Left renal pelvis (tissue), 4 donors: ENCODE data around the gene SBK1. TPM values are rescaled to one million over a fixed set of nuclear protein-coding genes. Genes with fewer than 3 reads are reported as not detected.

Experiments used
- DNase-seq, 4 donors: peaks; one replicate each; pipeline ENCODE4 v3.0.0-alpha.2; 2013; ENCODE audit warnings: low read depth in 4 of 4, low spot score in 3 of 4
- polyA plus RNA-seq, 4 donors: library from polyadenylated mRNA; unstranded; fragments of 120-200 nt; gene quantifications; one replicate each; pipeline ENCODE4 v1.2.1, GENCODE V29; 2013; ENCODE audit not compliant: insufficient read length in 4 of 4

SBK1 gene
- polyA plus RNA-seq, 4 donors: 7.6 to 21.7 (median 15.8) TPM

DNA sequence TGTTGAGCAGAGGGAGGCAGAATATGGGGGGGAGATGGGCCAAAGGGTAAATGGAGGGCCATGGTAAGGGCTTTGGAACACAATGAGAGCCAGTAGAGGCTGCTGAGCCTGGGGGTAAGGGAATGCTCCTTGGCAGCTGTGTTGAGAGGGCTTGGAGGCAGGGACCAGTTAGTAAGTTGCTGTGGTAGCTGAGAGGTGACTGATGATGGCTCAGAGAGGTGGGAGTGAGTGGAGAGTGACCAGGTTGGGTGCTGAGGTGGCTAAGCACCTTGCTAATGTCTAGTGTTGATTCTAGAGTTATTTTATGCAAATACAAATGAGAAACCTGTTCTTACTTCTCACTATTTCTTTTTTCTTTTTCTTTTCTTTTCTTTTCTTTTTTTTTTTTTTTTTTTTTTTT lies 10.8 kb downstream of the SBK1 start:
- no peak for DNase-seq

- peak in 2 of 4 donors; percentile 25 to 28 for DNase-seq
These were observed 11.9 kb downstream of the SBK1 start for GRCh38 chr16:28304214-28304613.

GRCh38 chr16:28307936-28308335 lies 15.6 kb downstream of the SBK1 start:
- no peak for DNase-seq

GRCh38 chr16:28308794-28309584 lies 16.7 kb downstream of the SBK1 start:
- no peak for DNase-seq

- DNase-seq: no peak
These were observed 17.5 kb downstream of the SBK1 start for GRCh38 chr16:28309811-28310311.

- DNase-seq: no peak
These were observed 18.5 kb downstream of the SBK1 start for GRCh38 chr16:28310796-28311195.

- DNase-seq: no peak
These were observed 19.1 kb downstream of the SBK1 start for GRCh38 chr16:28311413-28311812.

DNA sequence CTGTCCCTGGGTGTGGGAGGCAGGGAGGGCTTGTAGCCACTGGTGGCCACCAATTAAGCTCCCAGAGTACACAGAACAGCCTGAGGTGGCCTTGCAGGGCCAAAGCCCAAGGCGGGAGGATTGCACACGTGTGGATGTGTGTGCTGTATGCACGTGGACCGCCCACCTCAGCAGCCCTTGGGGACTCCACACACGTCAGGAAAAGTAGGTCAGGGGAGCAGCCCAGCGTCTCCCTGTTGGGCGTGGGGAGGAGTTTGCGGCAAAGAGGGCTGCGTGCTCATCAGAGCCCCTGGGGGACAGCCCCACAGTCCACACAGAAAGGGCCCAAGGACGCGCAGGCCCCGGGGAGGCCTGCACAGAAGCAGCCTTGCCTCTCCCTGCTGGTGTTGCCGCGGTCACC lies 19.6 kb downstream of the SBK1 start:
- no peak for DNase-seq

DNA sequence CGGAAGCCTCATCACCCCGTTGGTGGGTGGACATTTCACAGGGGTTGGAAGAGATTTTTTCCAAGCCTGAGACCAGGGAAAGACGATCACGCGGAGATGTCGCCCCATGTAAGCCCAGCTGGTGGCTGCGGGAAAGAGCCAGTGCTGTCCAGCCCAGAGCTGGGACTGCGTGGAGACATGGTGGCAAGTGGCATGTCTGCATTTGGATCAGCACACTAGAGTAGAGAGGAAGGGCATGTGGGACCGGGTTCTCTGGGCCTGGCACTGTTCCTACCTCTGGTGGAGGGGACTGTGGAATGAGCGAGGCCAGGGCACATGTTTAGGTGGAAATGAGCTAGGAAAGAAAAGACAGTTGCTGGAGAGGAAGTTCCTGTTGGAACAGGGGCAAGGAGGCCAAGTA lies 20.0 kb downstream of the SBK1 start:
- no peak for DNase-seq

DNA sequence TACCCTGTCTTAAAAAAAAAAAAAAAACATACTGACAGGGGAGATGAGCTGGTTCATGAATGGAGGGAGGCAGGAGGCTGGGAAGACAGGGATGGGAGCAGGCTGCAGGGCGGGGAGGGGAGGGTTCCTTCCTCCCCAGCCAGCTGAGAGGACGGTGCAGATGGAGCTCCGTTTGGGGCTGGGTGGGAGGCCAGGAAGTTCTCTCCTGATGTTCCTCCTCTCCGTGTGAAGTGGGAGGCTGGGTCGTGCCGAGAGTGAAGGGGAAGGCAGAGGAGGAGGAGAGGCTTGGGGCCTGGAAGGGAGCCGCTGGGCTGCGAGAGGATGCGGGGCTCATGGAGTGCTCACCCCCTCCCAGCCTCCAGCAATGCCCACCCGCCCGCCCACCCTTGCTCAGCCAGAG lies 21.3 kb downstream of the SBK1 start:
- no peak for DNase-seq

GRCh38 chr16:28316054-28316453 lies 23.7 kb downstream of the SBK1 start:
- no peak for DNase-seq

DNA sequence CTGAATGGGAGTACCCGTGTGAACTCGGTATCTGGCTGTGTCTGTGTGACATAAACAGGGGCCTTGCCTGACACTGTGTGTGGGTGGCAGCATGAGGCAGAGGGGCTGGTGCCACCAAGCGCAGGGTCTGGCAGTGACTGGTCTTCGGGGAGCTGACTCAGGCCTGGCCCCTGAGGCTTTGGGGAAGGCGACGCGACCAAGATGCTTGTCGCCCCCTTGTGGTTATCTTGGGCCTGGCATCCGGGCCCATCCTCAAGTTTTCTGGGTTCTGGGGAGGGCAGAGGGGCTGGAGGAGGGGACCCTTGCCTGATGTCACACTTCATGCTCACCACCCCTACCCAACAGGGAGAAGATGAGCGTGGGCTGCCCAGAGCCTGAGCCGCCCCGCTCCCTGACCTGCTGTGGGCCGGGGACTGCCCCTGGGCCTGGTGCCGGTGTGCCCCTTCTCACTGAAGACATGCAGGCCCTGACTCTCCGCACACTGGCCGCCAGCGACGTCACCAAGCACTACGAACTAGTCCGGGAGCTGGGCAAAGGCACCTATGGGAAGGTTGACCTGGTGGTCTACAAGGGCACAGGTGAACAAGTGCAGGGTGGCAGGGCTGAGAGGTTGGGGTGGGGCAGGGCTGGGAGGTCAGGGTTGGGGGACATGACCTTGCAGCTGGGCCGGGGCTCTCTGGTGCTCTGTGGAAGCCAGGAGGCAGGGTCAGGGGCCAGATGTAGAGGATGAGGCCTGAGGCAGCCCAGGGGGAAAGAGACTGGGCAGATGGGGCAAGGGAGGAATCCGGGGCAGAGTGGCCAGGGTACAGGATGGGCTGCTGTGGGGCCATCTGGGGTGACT lies 24.9 kb downstream of the SBK1 start:
- no peak for DNase-seq

DNA sequence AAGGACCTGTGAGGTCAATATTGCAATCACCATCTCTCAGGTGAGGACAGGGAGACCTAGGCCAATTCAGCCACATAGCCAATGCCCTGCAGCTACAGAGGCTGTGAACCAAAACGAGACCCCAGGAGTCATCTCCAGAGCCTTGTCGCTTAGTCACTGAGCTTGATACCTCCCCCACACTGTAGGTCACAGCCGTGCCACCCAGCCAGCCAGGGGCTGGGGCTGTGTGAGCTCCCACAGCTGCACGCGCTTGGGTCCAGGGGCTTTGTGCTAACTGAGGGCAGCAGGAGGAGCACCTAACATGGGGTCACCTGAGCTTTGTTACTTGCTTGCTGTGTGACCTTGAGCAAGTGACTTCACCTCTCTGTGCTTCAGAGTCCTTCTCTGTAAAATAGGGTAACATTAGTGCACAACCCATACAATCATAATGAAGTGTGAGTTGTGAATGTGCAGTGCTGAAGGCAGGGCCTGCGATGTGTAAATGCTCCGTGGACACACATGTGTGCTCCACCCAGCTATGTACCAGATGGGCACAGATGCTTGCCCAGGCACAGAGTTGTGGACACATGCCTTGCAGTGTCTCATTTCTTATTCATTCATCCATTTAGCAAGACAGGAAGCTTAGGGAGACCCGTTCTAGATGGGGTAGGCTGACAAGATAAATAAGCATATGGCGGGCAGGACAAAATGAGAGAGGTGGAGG lies 25.9 kb downstream of the SBK1 start:
- no peak for DNase-seq

DNA sequence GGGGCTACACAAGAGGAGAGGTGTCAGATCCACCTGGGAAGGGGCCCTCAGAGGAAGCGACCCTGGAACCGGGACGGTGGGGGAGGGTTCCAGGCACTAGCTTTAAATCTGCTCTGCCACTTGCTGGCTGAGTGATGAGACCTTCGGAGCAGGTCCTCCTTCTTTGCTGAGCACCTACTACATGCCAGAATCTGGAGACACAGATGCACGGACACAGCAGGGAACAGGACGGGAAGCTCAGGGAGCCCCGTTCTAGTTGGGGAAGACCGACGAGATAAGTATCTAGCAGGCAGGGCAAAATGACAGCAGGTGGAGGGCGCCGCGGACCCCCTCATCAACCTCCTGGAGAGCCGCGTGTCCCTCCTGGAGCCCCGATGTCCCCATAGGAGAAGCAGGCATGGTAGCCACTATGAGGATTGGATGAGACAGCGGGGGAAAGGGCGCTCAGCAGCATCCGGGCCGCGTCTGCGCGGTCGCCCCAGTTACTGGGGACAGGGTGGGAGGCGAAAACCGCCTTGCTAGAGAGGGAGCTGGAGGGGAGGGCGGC lies 27.2 kb downstream of the SBK1 start:
- no peak for DNase-seq

GRCh38 chr16:28320023-28320561 lies 27.8 kb downstream of the SBK1 start:
- DNase-seq: no peak

- DNase-seq: no peak
These were observed 28.4 kb downstream of the SBK1 start for GRCh38 chr16:28320741-28321140.

- DNase-seq: no peak
These were observed 29.5 kb downstream of the SBK1 start for GRCh38 chr16:28321700-28322411.

DNA sequence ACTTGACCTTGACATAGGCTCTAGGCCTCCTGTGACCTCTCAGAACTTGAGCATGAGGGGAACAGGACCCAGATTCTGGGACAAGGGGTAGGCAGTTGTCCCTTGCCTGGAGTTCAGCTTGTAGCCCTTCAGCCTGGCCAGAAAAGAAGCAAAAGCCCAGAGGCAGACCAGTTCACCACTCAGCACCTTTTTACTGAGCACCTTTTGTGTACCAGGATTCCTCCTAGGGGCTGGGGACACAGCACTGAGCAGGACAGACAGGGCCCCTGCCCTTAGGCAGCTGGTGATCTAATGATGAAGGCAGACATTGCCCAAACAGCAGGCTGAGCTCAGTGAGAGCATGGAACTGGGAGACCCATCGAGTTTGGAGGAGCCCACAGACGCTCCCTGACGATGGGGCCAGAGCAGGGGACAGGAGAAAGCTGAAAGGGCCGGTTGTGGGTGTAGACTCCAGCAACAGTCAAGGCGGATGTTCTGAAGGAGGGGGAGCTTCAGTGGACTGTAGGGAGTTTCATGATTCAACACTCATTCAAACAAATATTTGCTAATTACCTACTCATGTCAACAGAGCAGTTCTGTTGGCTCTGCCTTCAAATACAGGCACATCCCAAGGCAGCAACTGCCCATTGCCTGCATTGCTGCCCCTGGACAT lies 32.0 kb downstream of the SBK1 start:
- DNase-seq: no peak

DNA sequence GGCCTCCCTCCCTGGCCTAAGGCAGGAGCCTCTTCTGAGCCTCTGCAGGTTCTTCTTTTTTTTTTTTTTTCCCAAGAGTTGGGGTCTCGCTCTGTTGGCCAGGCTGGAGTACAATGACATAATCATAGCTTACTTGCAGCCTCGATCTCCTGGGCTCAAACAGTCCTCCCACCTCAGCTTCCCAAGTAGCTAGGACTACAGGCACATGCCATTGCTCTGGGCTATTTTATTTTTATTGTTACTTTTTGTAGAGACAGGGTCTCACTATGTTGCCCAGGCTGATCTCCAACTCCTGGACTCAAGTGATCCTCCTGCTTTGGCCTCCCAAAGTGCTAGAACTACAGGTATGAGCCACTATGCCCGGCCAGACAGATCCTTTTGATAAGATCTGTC lies 32.6 kb downstream of the SBK1 start:
- DNase-seq: no peak
